B cell (primary cell): Measurements from ENCODE around the gene FOXO1. TPM values are rescaled to one million over a fixed set of nuclear protein-coding genes. Genes with fewer than 3 reads are reported as not detected.
"Not testable (repeated sequence)": the region's sequence is repeated elsewhere in the genome, so short reads cannot be mapped to it uniquely, and the experiment has no call there.

Experiments used
- ATAC-seq: fragments of 200-7000 bp; cut with Tn5 transposase; one replicate; pipeline ENCODE4 v1.10.0; 2021; ENCODE audit warnings: low read depth, mild to moderate bottlenecking, moderate number of reproducible peaks, moderate library complexity
- CTCF ChIA-PET: fragments of 350-600 bp; sonication (Branson Sonifier 250); formaldehyde crosslinking; loops from one replicate; lab custom pipeline; 2021; ENCODE audit warnings: antibody characterized with exemption, inconsistent platforms; lab: Charles Lee
- POLR2A ChIA-PET: fragments of 350-600 bp; sonication (Branson Sonifier 250); formaldehyde crosslinking; loops from one replicate; lab custom pipeline; 2021; ENCODE audit warnings: antibody characterized with exemption; lab: Charles Lee
- DNase-seq: peaks from one replicate; pipeline ENCODE4 v3.0.0; 2013
- H2AFZ ChIP-seq: 2 replicates; pipeline ENCODE4 v1.6.1; 2012; ENCODE audit warnings: mild to moderate bottlenecking, low read depth, low read length; ENCODE audit not compliant: insufficient read depth, poor library complexity, severe bottlenecking
- H3K27ac ChIP-seq, 2 donors: 1 replicate in 1 of 2; 2 replicates in 1 of 2; pipeline ENCODE4 v1.5.1; 2012 to 2013; ENCODE audit warnings: low read length in 2 of 2, mild to moderate bottlenecking in 2 of 2, moderate library complexity in 1 of 2
- H3K27me3 ChIP-seq, 4 experiments: fragments of 200-600 bp in 1 of 4; sonication (generic) in 1 of 4; replicated peaks in 1 of 4; 1 replicate in 2 of 4; 2 replicates in 2 of 4; pipeline versions ENCODE4 v1.6.1 to v1.7.0; 2013 to 2016; ENCODE audit warnings: low read length in 3 of 4, mild to moderate bottlenecking in 2 of 4, mixed read lengths in 1 of 4, moderate library complexity in 1 of 4; ENCODE audit not compliant: insufficient read depth in 4 of 4, control insufficient read depth in 3 of 4; ENCODE audit errors: control extremely low read depth in 1 of 4
- H3K36me3 ChIP-seq, 2 experiments: replicated peaks in 1 of 2; 1 replicate in 1 of 2; 2 replicates in 1 of 2; pipeline versions ENCODE4 v1.6.1 to v1.7.1; 2013; ENCODE audit warnings: low read length in 1 of 2; ENCODE audit not compliant: insufficient read depth in 2 of 2, control insufficient read depth in 1 of 2; ENCODE audit errors: control extremely low read depth in 1 of 2, extremely low read depth in 1 of 2
- H3K4me1 ChIP-seq, 2 donors: fragments of 200-600 bp in 1 of 2; sonication (generic) in 1 of 2; 1 replicate in 1 of 2; 2 replicates in 1 of 2; pipeline versions ENCODE4 v1.5.1 to v1.6.1; 2013 to 2017; ENCODE audit warnings: low read length in 2 of 2; ENCODE audit not compliant: control insufficient read depth in 2 of 2, insufficient read depth in 2 of 2
- H3K4me2 ChIP-seq: replicated peaks from 2 replicates; pipeline ENCODE3; 2012; ENCODE audit warnings: mild to moderate bottlenecking, low read depth, low read length; ENCODE audit not compliant: poor library complexity, severe bottlenecking
- H3K4me3 ChIP-seq, 5 experiments: fragments of 200-600 bp in 1 of 5; sonication (generic) in 1 of 5; 1 replicate in 3 of 5; 2 replicates in 2 of 5; pipeline versions ENCODE4 v1.5.1 to v1.7.0; 2011 to 2016; ENCODE audit warnings: low read length in 4 of 5, mild to moderate bottlenecking in 4 of 5, low read depth in 2 of 5, control low read depth in 1 of 5, moderate library complexity in 1 of 5; ENCODE audit not compliant: insufficient read depth in 1 of 5; ENCODE audit errors: control extremely low read depth in 1 of 5, extremely low read depth in 1 of 5
- H3K79me2 ChIP-seq: fragments of 200-600 bp; sonication (generic); one replicate; pipeline ENCODE4 v1.6.0; 2016; ENCODE audit warnings: low read length; ENCODE audit not compliant: control insufficient read depth, insufficient read depth
- H3K9ac ChIP-seq: fragments of 200-600 bp; sonication (generic); 2 replicates; pipeline ENCODE4 v1.6.1; 2017; ENCODE audit warnings: mild to moderate bottlenecking, low read length, moderate library complexity
- H3K9me3 ChIP-seq, 3 donors: one replicate each; pipeline versions ENCODE4 v1.6.1 to v1.7.1; 2013; ENCODE audit warnings: low read length in 2 of 3; ENCODE audit not compliant: control insufficient read depth in 2 of 3, insufficient read depth in 1 of 3; ENCODE audit errors: control extremely low read depth in 1 of 3
- H4K20me1 ChIP-seq: 2 replicates; pipeline ENCODE4 v1.6.0; 2012; ENCODE audit warnings: mild to moderate bottlenecking, low read length; ENCODE audit not compliant: insufficient read depth, control insufficient read depth, poor library complexity, severe bottlenecking
- H3K27ac Mint-ChIP-seq: one replicate; pipeline ENCODE4 v1.8.0; 2021; ENCODE audit warnings: mixed read lengths
- H3K27me3 Mint-ChIP-seq: one replicate; pipeline ENCODE4 v1.8.0; 2021; ENCODE audit warnings: mixed read lengths
- H3K4me1 Mint-ChIP-seq: one replicate; pipeline ENCODE4 v1.8.0; 2021; ENCODE audit warnings: mixed read lengths
- H3K4me3 Mint-ChIP-seq: one replicate; pipeline ENCODE4 v1.8.0; 2021; ENCODE audit warnings: mixed read lengths
- H3K9me3 Mint-ChIP-seq: one replicate; pipeline ENCODE4 v1.8.0; 2022; ENCODE audit warnings: mixed read lengths; ENCODE audit not compliant: insufficient read depth
- CTCF ChIP-seq: fragments of 200-600 bp; IDR thresholded peaks from one replicate; pipeline ENCODE4 v1.8.0; 2022; ENCODE audit warnings: antibody characterized with exemption, mild to moderate bottlenecking
- EZH2 ChIP-seq: IDR thresholded peaks from 2 replicates; pipeline ENCODE4 v1.6.1; 2012; ENCODE audit warnings: borderline replicate concordance, low read depth, mild to moderate bottlenecking, moderate library complexity, low read length; ENCODE audit not compliant: insufficient read depth, poor library complexity, severe bottlenecking
- WGBS: methylation state at CpG from one replicate; pipeline ENCODE4 v1.1.5; 2013; ENCODE audit warnings: missing lambda C conversion rate; ENCODE audit not compliant: insufficient coverage; 5-methylcytosine and 5-hydroxymethylcytosine counted together
- intact Hi-C: fragments of 100-400 bp; cut with micrococcal nuclease; formaldehyde crosslinking; loops from one replicate; pipeline ENCODE4 v1.10.0; 2022
- polyA minus RNA-seq: library from RNA; depleted of rRNA, polyadenylated mRNA; stranded (reverse); fragments of >200 nt; gene quantifications from 2 replicates; pipeline ENCODE4 v1.2.3, GENCODE V29; 2012
- polyA plus RNA-seq: library from polyadenylated mRNA; depleted of rRNA; stranded (reverse); fragments of >200 nt; gene quantifications from 2 replicates; pipeline ENCODE4 v1.2.3, GENCODE V29; 2012
- total RNA-seq, 2 donors: library from RNA; stranded (reverse); fragments of 120-200 nt in 1 of 2; gene quantifications; 1 replicate in 1 of 2; 2 replicates in 1 of 2; pipeline versions ENCODE4 v1.2.3 to v1.2.4, GENCODE V29; 2013 to 2022

FOXO1 gene
- total RNA-seq, result 77.9 and 83.1 TPM in 2 replicates
- 46.5 TPM for total RNA-seq (2013)
- polyA plus RNA-seq, result 22.8 and 41.1 TPM in 2 replicates
- polyA minus RNA-seq, result 48.5 and 81.6 TPM in 2 replicates

GRCh38 chr13:40666045-40666932, at the start of gene FOXO1:
Gene FOXO1, minus strand, starts transcription at chr13:40666641. Its CDS starts 429 bp downstream, at chr13:40666212.
- ChIA-PET POLR2A (interaction anchor here (0.6 to 2.3 kb wide), 8 partner anchors 14 to 390 kb away, joined by 3 to 12 read pairs (median 4); no protein-coding TSS in a partner anchor), CTCF (interaction anchor here (0.5 to 3.3 kb wide), 7 partner anchors 12 to 724 kb away, joined by 3 to 26 read pairs (median 4); no protein-coding TSS in a partner anchor)
- H3K9me3 ChIP-seq, result no peaks in the 10 kb centered on the region
- DNase-seq (peak; percentile 94), ATAC-seq (peak; percentile 69)
- under 1% methylated on average over 94 of the region's 108 CpGs for WGBS
- H3K27ac Mint-ChIP-seq, result peak within 1 kb of the TSS; percentile 98
- H3K27me3 ChIP-seq, result no peaks in the 10 kb centered on the region
- H3K4me3 Mint-ChIP-seq, result peak within 1 kb of the TSS; percentile 97
- no peaks in the 10 kb centered on the region for H3K36me3 ChIP-seq
- H3K79me2 ChIP-seq, result peaks cover 77% of the 10 kb centered on the region
- peak within 1 kb of the TSS; percentile 93 for H3K4me2 ChIP-seq
- peak within 1 kb of the TSS; percentile 89 for H2AFZ ChIP-seq
- H3K27ac ChIP-seq, result peak within 1 kb of the TSS; percentile 77 to 91
- intact Hi-C loops, result loop anchor here (2.0 to 10.0 kb wide), 8 partner anchors 105 to 1609 kb away; partner anchors contain the start of genes AKAP11, ELF1 and MRPS31
- peak within 1 kb of the TSS; percentile 98 for H3K9ac ChIP-seq
- peaks cover 36% of the 10 kb centered on the region for H4K20me1 ChIP-seq
- TF ChIP-seq EZH2 (no peak), CTCF (no peak)
- peaks cover 38% of the 10 kb centered on the region for H3K4me1 Mint-ChIP-seq
- H3K27me3 Mint-ChIP-seq, result no peaks in the 10 kb centered on the region
- H3K9me3 Mint-ChIP-seq, result no peaks in the 10 kb centered on the region
- peak within 1 kb of the TSS; percentile 67 to 95 (median 84) for H3K4me3 ChIP-seq
- peaks cover 29 to 32% of the 10 kb centered on the region in 2 donors for H3K4me1 ChIP-seq

- H3K4me2 ChIP-seq, H3K27me3 Mint-ChIP-seq, H3K9ac ChIP-seq, H4K20me1 ChIP-seq, H3K27ac Mint-ChIP-seq, POLR2A ChIA-PET, H3K9me3 Mint-ChIP-seq, intact Hi-C loops, H3K79me2 ChIP-seq, H3K36me3 ChIP-seq, DNase-seq, H3K4me3 Mint-ChIP-seq, H3K27me3 ChIP-seq, H2AFZ ChIP-seq, ATAC-seq, H3K27ac ChIP-seq, H3K4me1 ChIP-seq, H3K4me3 ChIP-seq, CTCF ChIA-PET, H3K4me1 Mint-ChIP-seq: not testable (repeated sequence)
- WGBS, result no CpG with 5 or more reads among the region's 1 CpG
- H3K9me3 ChIP-seq, result peaks cover 0 to 17% (median 3%) of the 10 kb centered on the region in 3 donors
These were observed 48.0 kb upstream of the FOXO1 start for GRCh38 chr13:40714433-40714832.
